ENCODE measurements around the gene STPG2. TPM values are rescaled to one million over a fixed set of nuclear protein-coding genes. Genes with fewer than 3 reads are reported as not detected.

Gene STPG2
- total and polyA plus RNA-seq, 2 of the 4 experiments (the other 2 are of a cell fraction): not detected

DNA sequence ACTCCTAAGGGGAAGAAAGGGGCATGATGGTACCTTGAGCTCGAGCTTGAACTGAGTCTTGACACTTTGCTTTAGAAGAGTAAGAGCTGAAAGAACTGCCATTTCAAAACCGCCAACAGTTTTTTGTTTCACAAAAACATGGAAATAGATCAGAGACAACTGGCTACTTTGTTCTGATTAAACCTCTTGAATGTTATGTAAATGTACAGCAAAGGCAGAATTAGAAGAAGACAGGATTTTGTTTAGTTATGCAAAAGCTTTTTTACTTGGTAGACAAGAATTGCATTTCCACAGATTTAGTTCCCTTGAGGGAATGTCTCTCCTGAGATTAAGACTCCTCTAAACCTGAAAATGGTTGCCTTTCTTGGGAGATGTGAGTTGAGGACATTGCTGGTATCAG, 33.3 kb upstream of the STPG2 start:
- no TSS peak for BruUV-seq (replicated peaks)
- ChIA-PET CTCF (no interaction called here), POLR2A (ENCODE audit: unreplicated experiment) (no interaction called here)
- Histone ChIP-seq H3K9ac (ENCODE audit: low read depth, low read length) (no peak overlapping the region), H2AK5ac (ENCODE audit: low read depth, low read length) (no peak overlapping the region), H3K79me1 (ENCODE audit: low read depth in 1 of 2, low read length in 2 of 2) (no peaks in the 10 kb centered on the region), H2BK15ac (ENCODE audit: low read depth, low read length) (no peak overlapping the region), H3K18ac (ENCODE audit: low read depth, low read length) (no peak overlapping the region), H3K36me3 (ENCODE audit: control insufficient read depth, insufficient read depth, low read length) (no peaks in the 10 kb centered on the region), H3K4me1 (ENCODE audit: control insufficient read depth, insufficient read depth, low read length) (no peaks in the 10 kb centered on the region), H2BK5ac (ENCODE audit: low read depth, low read length, poor library complexity, severe bottlenecking) (no peak overlapping the region), H2BK120ac (ENCODE audit: low read depth, low read length) (no peak overlapping the region), H3K56ac (ENCODE audit: extremely low read depth, insufficient read depth, low read length) (no peak overlapping the region), H3K9me1 (ENCODE audit: insufficient read depth, low read length) (no peaks in the 10 kb centered on the region), H4K20me1 (ENCODE audit: insufficient read depth, low read length) (no peaks in the 10 kb centered on the region), H3K4ac (ENCODE audit: low read depth, low read length) (no peak overlapping the region), H3K9me3 (ENCODE audit: control insufficient read depth, insufficient read depth, low read length) (no peaks in the 10 kb centered on the region), H3K23ac (ENCODE audit: low read depth, low read length) (no peak overlapping the region), H2BK20ac (ENCODE audit: low read depth, low read length) (no peak overlapping the region), H3K27ac (ENCODE audit: insufficient read depth, low read length) (no peak overlapping the region), H3K27me3 (ENCODE audit: control insufficient read depth, insufficient read depth, low read length) (peaks cover 6% of the 10 kb centered on the region), H4K8ac (ENCODE audit: low read depth in 2 of 2, low read length in 2 of 2) (no peak overlapping the region), H3K4me3 (ENCODE audit: insufficient read depth, low read depth, low read length) (no peak overlapping the region), H4K91ac (ENCODE audit: insufficient read depth, low read depth, low read length) (no peak overlapping the region), H3K4me2 (ENCODE audit: low read depth, low read length) (no peak overlapping the region), H2AK9ac (replicated peaks; ENCODE audit: low read depth, low read length, poor library complexity) (no peak overlapping the region), H2AFZ (replicated peaks; ENCODE audit: low read length, poor library complexity) (no peak overlapping the region), H3K14ac (replicated peaks; ENCODE audit: low read depth, low read length) (no peak overlapping the region), H4K5ac (ENCODE audit: low read depth, low read length) (no peak overlapping the region)
- ATAC-seq (ENCODE audit: low read depth): no peak
- WGBS, 2 experiments (ENCODE audit: extremely low coverage in 2 of 2, insufficient read length in 1 of 2): 100% methylated on average over 1 of the region's 2 CpGs; no CpG with 5 or more reads in 1 of the 2 experiments
- TF ChIP-seq, protein P1, sequence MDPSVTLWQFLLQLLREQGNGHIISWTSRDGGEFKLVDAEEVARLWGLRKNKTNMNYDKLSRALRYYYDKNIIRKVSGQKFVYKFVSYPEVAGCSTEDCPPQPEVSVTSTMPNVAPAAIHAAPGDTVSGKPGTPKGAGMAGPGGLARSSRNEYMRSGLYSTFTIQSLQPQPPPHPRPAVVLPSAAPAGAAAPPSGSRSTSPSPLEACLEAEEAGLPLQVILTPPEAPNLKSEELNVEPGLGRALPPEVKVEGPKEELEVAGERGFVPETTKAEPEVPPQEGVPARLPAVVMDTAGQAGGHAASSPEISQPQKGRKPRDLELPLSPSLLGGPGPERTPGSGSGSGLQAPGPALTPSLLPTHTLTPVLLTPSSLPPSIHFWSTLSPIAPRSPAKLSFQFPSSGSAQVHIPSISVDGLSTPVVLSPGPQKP (IDR thresholded peaks at IDR 0.05; ENCODE audit: borderline replicate concordance, low read depth, low read length): no peak
- TF ChIP-seq POLR2A (IDR thresholded peaks at IDR 0.05; ENCODE audit: low read depth, low read length) (no peak), RCOR1 (IDR thresholded peaks at IDR 0.05; ENCODE audit: insufficient replicate concordance, low read length) (no peak), BHLHE40 (IDR thresholded peaks at IDR 0.05; ENCODE audit: low read depth, low read length) (no peak), RFX5 (IDR thresholded peaks at IDR 0.05; ENCODE audit: low read depth, low read length) (no peak), MAFK (IDR thresholded peaks at IDR 0.05; ENCODE audit: low read depth, low read length) (no peak), SMC3 (IDR thresholded peaks at IDR 0.05; ENCODE audit: low read depth, low read length) (no peak), RAD21 (IDR thresholded peaks at IDR 0.05; ENCODE audit: low read length) (no peak), FOS (IDR thresholded peaks at IDR 0.05; ENCODE audit: low read depth, low read length) (no peak), CEBPB (IDR thresholded peaks at IDR 0.05; ENCODE audit: low read depth, low read length) (no peak), NFE2L2 (IDR thresholded peaks at IDR 0.05; ENCODE audit: low read depth, low read length) (no peak), MXI1 (IDR thresholded peaks at IDR 0.05; ENCODE audit: borderline replicate concordance, low read depth, low read length) (no peak), CHD1 (IDR thresholded peaks at IDR 0.05; ENCODE audit: low read depth, low read length) (no peak), MAZ (IDR thresholded peaks at IDR 0.05; ENCODE audit: borderline replicate concordance, low read depth, low read length) (no peak)
- TF ChIP-seq, protein P2, sequence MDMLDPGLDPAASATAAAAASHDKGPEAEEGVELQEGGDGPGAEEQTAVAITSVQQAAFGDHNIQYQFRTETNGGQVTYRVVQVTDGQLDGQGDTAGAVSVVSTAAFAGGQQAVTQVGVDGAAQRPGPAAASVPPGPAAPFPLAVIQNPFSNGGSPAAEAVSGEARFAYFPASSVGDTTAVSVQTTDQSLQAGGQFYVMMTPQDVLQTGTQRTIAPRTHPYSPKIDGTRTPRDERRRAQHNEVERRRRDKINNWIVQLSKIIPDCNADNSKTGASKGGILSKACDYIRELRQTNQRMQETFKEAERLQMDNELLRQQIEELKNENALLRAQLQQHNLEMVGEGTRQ (IDR thresholded peaks at IDR 0.05; ENCODE audit: low read depth, low read length): no peak
- intact Hi-C loops (cut with micrococcal nuclease) (no loop called here), dilution Hi-C loops (cut with HindIII; ENCODE audit: low sequenced_read_pairs, unreplicated experiment) (no loop called here), in situ Hi-C loops (cut with MboI; ENCODE audit: low sequenced_read_pairs) (no loop called here)
- no peak for DNase-seq
